ACC112 (cell line): ENCODE results near the gene TAS2R1.

Experiments
- H2AFZ ChIP-seq: fragments of 200-600 bp; sonication (generic); one replicate; pipeline ENCODE4 v1.6.0; 2017; ENCODE audit warnings: antibody characterized with exemption, low read length; ENCODE audit not compliant: unreplicated experiment
- H3K27ac ChIP-seq: fragments of 200-600 bp; sonication (generic); 2 replicates; pipeline ENCODE4 v1.5.1; 2014; ENCODE audit warnings: low read depth, mild to moderate bottlenecking, antibody characterized with exemption, low read length, moderate library complexity
- H3K27me3 ChIP-seq: fragments of 200-600 bp; sonication (generic); 2 replicates; pipeline ENCODE4 v1.6.1; 2014; ENCODE audit warnings: mild to moderate bottlenecking, antibody characterized with exemption, low read length, moderate library complexity, mixed read lengths; ENCODE audit not compliant: insufficient read depth
- H3K36me3 ChIP-seq: fragments of 200-600 bp; sonication (generic); 2 replicates; pipeline ENCODE4 v1.6.1; 2016; ENCODE audit warnings: mild to moderate bottlenecking, antibody characterized with exemption, low read length, moderate library complexity, mixed read lengths; ENCODE audit not compliant: insufficient read depth
- H3K4me1 ChIP-seq: fragments of 200-600 bp; sonication (generic); one replicate; pipeline ENCODE4 v1.6.1; 2016; ENCODE audit warnings: low read length, mixed read lengths; ENCODE audit not compliant: insufficient read depth, unreplicated experiment, control insufficient read depth
- H3K4me3 ChIP-seq: fragments of 200-600 bp; sonication (generic); 2 replicates; pipeline ENCODE4 v1.5.1; 2014; ENCODE audit warnings: mild to moderate bottlenecking, low read depth, low read length
- H3K79me2 ChIP-seq: fragments of 200-600 bp; sonication (generic); one replicate; pipeline ENCODE4 v1.6.0; 2016; ENCODE audit warnings: low read length; ENCODE audit not compliant: control insufficient read depth, unreplicated experiment, insufficient read depth

The TAS2R1 gene

GRCh38 chr5:9652295-9652694 lies 22.1 kb upstream of the TAS2R1 start:
- H3K4me1 ChIP-seq = peaks cover 3% of the 10 kb centered on the region
- H3K79me2 ChIP-seq = no peaks in the 10 kb centered on the region
- H3K4me3 ChIP-seq = no peak overlapping the region
- H3K36me3 ChIP-seq = no peaks in the 10 kb centered on the region
- no peak overlapping the region for H2AFZ ChIP-seq
- peaks cover 9% of the 10 kb centered on the region; the same call in 1 of the 2 replicates for H3K27me3 ChIP-seq
- no peak overlapping the region for H3K27ac ChIP-seq

DNA sequence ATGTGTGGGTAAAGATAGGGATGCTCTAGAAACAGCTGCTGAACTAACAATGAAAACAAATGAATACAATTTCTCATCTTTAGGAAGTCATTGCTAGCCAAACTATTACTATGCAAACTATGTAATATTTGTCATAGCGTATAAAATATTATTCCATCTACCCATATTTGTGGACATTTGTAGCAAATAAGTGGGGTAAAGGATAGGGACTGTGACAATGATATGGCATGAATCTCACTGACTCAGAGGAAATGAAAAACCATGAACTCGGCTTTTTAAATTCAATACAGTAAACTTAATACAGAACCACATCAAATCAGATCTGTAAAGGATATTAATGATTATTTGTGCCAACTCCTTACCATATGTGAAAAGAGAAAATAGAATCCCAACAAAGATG lies 16.7 kb upstream of the TAS2R1 start:
- Histone ChIP-seq H3K79me2 (no peaks in the 10 kb centered on the region), H3K36me3 (no peaks in the 10 kb centered on the region), H3K4me1 (no peaks in the 10 kb centered on the region), H3K27ac (no peak overlapping the region), H3K27me3 (peaks cover 19% of the 10 kb centered on the region; the same call in 1 of the 2 replicates), H2AFZ (no peak overlapping the region), H3K4me3 (no peak overlapping the region)

DNA sequence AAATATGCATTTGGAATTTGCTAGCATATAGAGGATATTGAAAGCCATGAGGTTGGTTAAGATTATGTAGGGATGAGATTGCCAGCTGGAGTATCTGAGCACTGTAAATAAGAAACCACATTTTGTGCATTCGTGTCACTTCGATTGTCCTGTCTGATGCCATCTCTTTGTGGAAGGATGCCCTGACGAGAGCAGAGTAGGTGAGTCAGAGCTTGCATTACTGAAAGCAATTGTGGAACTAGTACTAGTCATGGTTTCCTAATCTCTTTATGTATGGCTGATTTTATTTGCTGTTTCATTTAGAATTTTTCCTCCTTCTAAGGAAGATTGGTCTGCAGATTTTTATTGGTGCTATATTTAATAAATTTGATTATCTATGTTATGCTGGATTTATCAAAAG lies 14.5 kb upstream of the TAS2R1 start:
- Histone ChIP-seq H3K36me3 (no peaks in the 10 kb centered on the region), H3K27me3 (peaks cover 35% of the 10 kb centered on the region; the same call in 1 of the 2 replicates), H3K4me3 (no peak overlapping the region), H3K79me2 (no peaks in the 10 kb centered on the region), H3K4me1 (no peaks in the 10 kb centered on the region), H2AFZ (no peak overlapping the region), H3K27ac (no peak overlapping the region)

DNA sequence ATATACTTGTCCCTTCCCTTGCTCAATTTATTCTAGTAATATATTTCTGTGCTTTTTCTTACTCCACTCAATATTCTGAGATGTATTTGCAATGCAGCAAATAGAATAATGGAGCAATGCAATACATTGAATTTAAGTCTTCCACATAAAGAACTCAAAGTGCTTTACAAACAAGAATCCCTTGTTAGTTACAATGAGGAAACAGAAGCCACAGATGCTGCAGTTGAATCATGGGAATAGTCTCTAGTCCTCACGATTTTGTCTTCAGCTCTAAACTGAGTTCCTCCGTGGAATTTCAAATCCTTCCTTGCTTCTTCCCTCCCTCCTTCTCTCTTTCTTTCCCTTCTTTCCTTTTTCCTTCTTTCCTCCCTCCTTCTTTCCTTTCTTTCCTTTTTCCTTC lies 12.5 kb upstream of the TAS2R1 start:
- Histone ChIP-seq H3K4me3 (no peak overlapping the region), H3K79me2 (no peaks in the 10 kb centered on the region), H3K27me3 (peaks cover 27% of the 10 kb centered on the region; the same call in 1 of the 2 replicates), H3K36me3 (no peaks in the 10 kb centered on the region), H2AFZ (no peak overlapping the region), H3K4me1 (no peaks in the 10 kb centered on the region), H3K27ac (no peak overlapping the region)

DNA sequence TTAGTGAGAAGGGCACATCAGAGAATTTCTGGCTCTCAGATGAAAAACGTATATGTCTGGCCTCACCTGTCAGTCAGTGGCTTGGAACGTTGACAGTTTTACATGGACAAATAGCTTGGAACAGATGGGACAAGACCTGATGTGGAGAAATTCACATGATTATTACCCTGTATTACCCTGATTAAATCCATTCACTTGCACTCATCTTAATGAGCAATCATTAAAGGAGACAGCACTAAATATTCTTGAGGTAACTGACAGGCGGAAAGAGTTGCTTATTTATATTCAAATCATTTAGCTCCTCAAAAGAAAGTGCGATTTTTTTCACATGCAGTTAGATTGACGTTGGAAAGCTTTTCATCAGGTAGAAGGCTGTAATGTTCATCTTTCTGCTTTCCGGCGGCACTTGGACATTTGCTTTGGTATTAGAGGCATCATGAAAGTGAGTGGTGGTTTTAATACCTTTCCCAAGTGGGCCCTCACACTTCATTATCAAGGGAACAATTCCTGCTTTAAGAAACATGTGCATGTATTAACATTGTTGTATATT lies 11.7 kb upstream of the TAS2R1 start:
- no peak overlapping the region for H2AFZ ChIP-seq
- H3K4me1 ChIP-seq = no peaks in the 10 kb centered on the region
- H3K36me3 ChIP-seq = no peaks in the 10 kb centered on the region
- H3K27me3 ChIP-seq = peaks cover 31% of the 10 kb centered on the region; the same call in 1 of the 2 replicates
- H3K27ac ChIP-seq = no peak overlapping the region
- no peak overlapping the region for H3K4me3 ChIP-seq
- no peaks in the 10 kb centered on the region for H3K79me2 ChIP-seq

DNA sequence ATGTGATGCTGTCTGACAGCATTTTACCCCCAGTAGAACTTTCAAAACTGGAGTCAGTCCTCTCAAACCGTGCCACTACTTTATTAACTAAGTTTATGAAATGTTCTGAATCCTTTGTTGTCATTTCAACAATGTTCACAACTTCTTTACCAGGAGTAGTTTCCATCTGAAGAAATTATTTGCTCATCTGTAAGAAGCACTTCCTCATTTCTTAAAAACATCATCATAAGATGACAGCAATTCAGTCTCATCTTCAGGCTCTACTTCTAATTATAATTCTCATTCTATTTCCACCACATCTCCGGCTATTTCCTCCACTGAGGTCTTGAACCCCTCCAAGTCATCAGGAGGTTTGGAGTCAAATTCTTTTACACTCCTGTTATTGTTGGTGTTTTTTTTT lies 2.3 kb upstream of the TAS2R1 start:
- no peak overlapping the region for H3K4me3 ChIP-seq
- H3K27ac ChIP-seq = no peak overlapping the region

DNA sequence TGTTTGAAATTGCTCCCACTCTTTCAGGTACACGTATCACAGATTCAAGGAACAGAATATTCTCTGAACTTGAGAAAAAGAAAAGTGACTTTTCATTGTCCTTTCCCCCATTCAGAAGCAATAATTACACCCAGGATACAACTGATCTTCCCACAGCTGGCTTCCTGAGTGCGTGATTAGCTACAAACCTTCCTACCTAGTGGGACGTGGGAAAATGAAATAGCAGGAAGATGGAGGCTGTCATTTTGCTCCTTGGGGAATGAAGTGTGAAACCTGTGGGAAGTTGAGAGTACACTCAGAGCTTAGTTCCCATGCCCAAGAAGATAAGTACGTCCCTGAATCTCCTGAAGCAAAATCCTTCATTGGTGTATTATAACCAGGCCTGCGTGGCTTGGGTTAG lies 2.6 kb downstream of the TAS2R1 start:
- H3K27me3 ChIP-seq = peaks cover 4% of the 10 kb centered on the region; the same call in 1 of the 2 replicates
- H3K4me3 ChIP-seq = no peak overlapping the region
- no peaks in the 10 kb centered on the region for H3K36me3 ChIP-seq
- H3K27ac ChIP-seq = no peak overlapping the region
- peaks cover 20% of the 10 kb centered on the region for H3K4me1 ChIP-seq
- H2AFZ ChIP-seq = no peak overlapping the region
- H3K79me2 ChIP-seq = no peaks in the 10 kb centered on the region

More for the DNA sequence above, 2.3 kb upstream of the TAS2R1 start:
- no peaks in the 10 kb centered on the region for H3K79me2 ChIP-seq
- H3K27me3 ChIP-seq = peaks cover 8% of the 10 kb centered on the region; the same call in 1 of the 2 replicates
- no peaks in the 10 kb centered on the region for H3K36me3 ChIP-seq
- H3K4me1 ChIP-seq = no peaks in the 10 kb centered on the region
- H2AFZ ChIP-seq = no peak overlapping the region

- H3K4me3 ChIP-seq = no peak overlapping the region
- no peak overlapping the region for H3K27ac ChIP-seq
These were observed 3.2 kb downstream of the TAS2R1 start for GRCh38 chr5:9626955-9627354.

DNA sequence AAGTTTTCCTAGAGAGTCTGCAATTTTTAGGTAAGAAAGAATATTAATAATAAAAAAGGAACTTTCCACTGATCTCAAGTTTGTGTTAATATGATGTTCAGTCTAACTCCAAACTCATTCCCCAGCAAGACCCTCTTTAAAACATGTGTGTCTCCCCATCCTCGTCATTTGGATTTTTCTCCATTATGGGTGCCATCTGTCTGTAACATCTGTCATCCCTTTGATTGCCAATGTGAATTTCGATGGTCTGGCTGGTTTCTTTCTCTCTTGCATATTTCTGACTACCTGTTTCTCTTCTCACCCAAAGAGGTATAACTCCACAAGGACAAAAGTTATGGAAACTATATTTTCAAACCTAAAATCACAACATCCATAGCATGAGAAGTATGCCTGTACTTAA lies 4.4 kb downstream of the TAS2R1 start:
- Histone ChIP-seq H3K4me1 (peaks cover 33% of the 10 kb centered on the region), H3K27me3 (no peaks in the 10 kb centered on the region), H2AFZ (no peak overlapping the region), H3K27ac (no peak overlapping the region), H3K36me3 (no peaks in the 10 kb centered on the region), H3K4me3 (no peak overlapping the region), H3K79me2 (no peaks in the 10 kb centered on the region)

More at GRCh38 chr5:9626955-9627354, 3.2 kb downstream of the TAS2R1 start:
- H3K36me3 ChIP-seq = no peaks in the 10 kb centered on the region
- H2AFZ ChIP-seq = no peak overlapping the region
- peaks cover 24% of the 10 kb centered on the region for H3K4me1 ChIP-seq
- peaks cover 4% of the 10 kb centered on the region; the same call in 1 of the 2 replicates for H3K27me3 ChIP-seq
- H3K79me2 ChIP-seq = no peaks in the 10 kb centered on the region

DNA sequence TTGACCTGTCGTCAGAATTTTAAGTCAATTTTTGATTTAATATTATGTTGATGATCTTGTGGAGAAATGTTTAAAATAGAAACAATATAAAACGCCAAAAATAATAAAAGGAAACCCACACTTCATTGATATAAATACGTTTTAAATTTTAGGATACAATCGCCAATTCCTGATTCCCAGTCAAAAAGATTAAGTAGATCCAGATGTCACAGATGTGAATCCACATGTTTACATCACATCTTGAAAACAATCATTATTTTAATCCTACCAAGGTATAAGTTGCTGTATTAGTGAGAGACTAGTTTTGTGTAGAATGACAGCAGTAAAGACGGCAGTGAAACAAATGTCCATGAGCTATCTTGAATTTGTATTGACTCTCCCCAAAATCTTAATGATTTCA lies 4.9 kb downstream of the TAS2R1 start:
- Histone ChIP-seq H3K36me3 (no peaks in the 10 kb centered on the region), H3K4me3 (no peak overlapping the region), H3K27ac (no peak overlapping the region), H3K79me2 (no peaks in the 10 kb centered on the region), H3K27me3 (no peaks in the 10 kb centered on the region), H2AFZ (no peak overlapping the region), H3K4me1 (peaks cover 33% of the 10 kb centered on the region)

- no peaks in the 10 kb centered on the region for H3K36me3 ChIP-seq
- no peak overlapping the region for H3K27ac ChIP-seq
- H3K4me1 ChIP-seq = peaks cover 33% of the 10 kb centered on the region
- no peaks in the 10 kb centered on the region for H3K27me3 ChIP-seq
- H3K4me3 ChIP-seq = no peak overlapping the region
- no peak overlapping the region for H2AFZ ChIP-seq
- H3K79me2 ChIP-seq = no peaks in the 10 kb centered on the region
These were observed 5.8 kb downstream of the TAS2R1 start for GRCh38 chr5:9624196-9624947.
